GM12872 (cell line): ENCODE data around the gene KIAA0232.

Source experiments
- TF ChIP-seq, protein P1 (sequence below): IDR thresholded peaks from 3 replicates; pipeline ENCODE4 v1.5.1; 2011; ENCODE audit warnings: low read depth, mild to moderate bottlenecking, low read length, moderate library complexity; ENCODE audit not compliant: insufficient read depth

Gene KIAA0232

GRCh38 chr4:6811165-6811564, 28.6 kb downstream of the KIAA0232 start:
- TF ChIP-seq, protein P1, sequence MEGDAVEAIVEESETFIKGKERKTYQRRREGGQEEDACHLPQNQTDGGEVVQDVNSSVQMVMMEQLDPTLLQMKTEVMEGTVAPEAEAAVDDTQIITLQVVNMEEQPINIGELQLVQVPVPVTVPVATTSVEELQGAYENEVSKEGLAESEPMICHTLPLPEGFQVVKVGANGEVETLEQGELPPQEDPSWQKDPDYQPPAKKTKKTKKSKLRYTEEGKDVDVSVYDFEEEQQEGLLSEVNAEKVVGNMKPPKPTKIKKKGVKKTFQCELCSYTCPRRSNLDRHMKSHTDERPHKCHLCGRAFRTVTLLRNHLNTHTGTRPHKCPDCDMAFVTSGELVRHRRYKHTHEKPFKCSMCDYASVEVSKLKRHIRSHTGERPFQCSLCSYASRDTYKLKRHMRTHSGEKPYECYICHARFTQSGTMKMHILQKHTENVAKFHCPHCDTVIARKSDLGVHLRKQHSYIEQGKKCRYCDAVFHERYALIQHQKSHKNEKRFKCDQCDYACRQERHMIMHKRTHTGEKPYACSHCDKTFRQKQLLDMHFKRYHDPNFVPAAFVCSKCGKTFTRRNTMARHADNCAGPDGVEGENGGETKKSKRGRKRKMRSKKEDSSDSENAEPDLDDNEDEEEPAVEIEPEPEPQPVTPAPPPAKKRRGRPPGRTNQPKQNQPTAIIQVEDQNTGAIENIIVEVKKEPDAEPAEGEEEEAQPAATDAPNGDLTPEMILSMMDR, result no peak

DNA sequence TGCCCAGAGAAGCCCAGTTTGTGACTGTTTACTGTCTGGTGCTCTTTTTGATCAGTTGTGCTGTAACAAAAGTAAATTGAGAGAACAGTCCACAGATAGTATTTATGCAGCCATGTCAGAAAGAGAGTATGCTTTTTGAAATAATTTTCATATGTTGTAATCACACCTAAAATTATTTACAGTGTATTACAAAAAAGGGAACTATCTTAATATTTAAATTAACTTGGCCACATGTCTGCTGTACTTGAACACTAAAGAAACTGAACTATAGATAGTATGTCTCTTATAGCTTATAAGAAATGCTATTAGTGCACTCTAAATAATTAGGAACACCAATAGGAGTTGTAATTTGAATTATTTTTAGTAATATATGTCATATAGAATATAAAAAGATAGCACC, 30.2 kb downstream of the KIAA0232 start:
- TF ChIP-seq, protein P1, result no peak

DNA sequence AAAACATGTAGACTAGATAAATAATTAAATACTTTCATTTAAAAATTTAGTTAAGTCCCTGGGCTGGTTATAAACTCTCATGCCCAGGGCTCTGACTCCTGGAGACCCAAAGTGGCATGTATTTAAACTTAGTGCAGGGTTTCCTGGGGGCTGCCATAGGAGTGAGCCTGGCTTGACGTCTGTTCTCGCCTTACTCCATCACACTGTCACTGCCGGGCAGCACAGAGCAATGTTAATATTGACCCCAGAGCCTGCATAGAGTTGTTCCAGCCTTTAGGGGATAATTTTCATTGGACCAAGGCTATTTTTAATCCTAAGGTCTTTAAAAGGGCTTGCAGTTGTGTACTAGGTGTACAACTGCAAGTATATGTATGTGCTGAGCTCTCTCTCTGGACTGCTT, 31.2 kb downstream of the KIAA0232 start:
- TF ChIP-seq, protein P1, result no peak

DNA sequence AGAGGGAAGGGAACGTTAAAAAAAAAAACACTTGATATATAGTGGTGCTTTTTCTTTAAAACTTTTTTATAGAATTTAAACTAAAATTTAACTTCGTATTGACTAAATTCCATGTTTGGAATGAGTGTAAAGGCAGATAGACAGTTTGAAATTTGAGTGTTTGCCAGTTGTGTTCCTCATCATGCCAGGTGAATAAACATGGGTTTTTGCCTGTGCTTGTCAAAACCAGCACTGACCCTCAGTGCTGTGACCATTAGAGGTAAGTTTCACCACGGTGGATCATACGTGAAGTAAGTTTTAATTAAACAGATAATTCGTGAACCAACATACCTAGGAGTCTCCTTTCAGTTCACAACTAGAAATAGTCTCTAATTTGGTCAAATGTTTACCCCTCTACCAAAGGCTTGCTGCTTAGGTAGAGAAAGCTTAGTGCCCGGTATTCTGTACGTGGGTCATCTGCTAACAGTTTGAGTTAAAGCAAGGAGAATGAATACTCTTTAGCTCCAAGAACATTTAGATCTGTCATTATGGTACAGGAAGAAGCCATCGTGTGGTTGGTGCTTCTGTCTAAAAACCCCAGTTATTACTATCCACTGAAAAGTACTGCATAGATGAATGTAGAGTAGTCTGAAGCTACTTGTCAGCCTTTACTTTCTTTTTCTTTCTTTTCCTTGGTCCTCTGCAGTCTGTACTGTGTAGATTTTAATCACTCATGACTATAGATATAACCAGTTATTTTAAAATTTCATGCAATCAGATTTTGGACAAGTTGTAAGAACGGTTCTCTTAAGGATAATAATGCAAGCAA, 32.7 kb downstream of the KIAA0232 start:
- TF ChIP-seq, protein P1, result no peak

DNA sequence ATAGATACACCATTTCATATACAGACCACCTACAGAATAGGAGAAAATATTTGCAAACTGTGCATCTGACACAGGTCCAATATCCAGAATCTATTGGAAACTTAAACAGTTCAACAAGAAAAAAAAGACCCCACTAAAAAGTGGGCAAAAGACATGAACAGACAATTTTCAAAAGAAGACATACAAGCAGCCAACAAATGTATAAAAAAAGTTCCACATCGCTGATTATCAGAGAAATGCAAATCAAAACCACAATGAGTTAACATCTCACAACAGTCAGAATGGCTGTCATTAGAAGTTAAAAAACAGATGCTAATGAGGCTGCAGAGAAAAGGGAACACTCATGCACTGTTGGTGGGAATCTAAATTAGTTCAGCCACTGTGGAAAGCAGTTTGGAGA, 36.8 kb downstream of the KIAA0232 start:
- TF ChIP-seq, protein P1, result no peak

- TF ChIP-seq, protein P1, result no peak
Measured at GRCh38 chr4:6820695-6821094, 38.2 kb downstream of the KIAA0232 start.

GRCh38 chr4:6824071-6824470, 41.5 kb downstream of the KIAA0232 start:
- TF ChIP-seq, protein P1, result no peak
